MCF 10A (cell line): Measurements from ENCODE around the gene AHSA1. TPM values are rescaled to one million over a fixed set of nuclear protein-coding genes. Genes with fewer than 3 reads are reported as not detected.
"Not testable (repeated sequence)": the region's sequence is repeated elsewhere in the genome, so short reads cannot be mapped to it uniquely, and the experiment has no call there.

Source experiments
- Bru-seq: library from RNA; stranded (reverse); fragments of 400-500 nt; gene quantifications from one replicate; lab custom pipeline; 2021; lab: Mats Ljungman, UMichigan
- BruChase-seq, 2 experiments: library from RNA; stranded (reverse); fragments of 400-500 nt; gene quantifications; one replicate each; lab custom pipeline; 2021; lab: Mats Ljungman, UMichigan
- BruUV-seq: library from RNA; stranded (reverse); fragments of 400-500 nt; replicated peaks from 2 replicates; lab custom pipeline; 2021; lab: Mats Ljungman, UMichigan
- CTCF ChIA-PET: fragments of 300-600 bp; sonication (Branson Sonifier 250); formaldehyde crosslinking; extraction: SDS; loops from one replicate; lab custom pipeline; 2021; ENCODE audit warnings: antibody characterized with exemption, inconsistent platforms; lab: Yijun Ruan, JAX
- POLR2A ChIA-PET: fragments of 300-600, 350-650 bp; sonication (Branson Sonifier 250); formaldehyde crosslinking; extraction: SDS; loops from one replicate; lab custom pipeline; 2020; ENCODE audit warnings: antibody characterized with exemption, inconsistent platforms; lab: Yijun Ruan, JAX
- DNase-seq: peaks from one replicate; pipeline ENCODE4 v3.0.0-alpha.2; 2018; ENCODE audit not compliant: unreplicated experiment
- H3K27ac Mint-ChIP-seq: one replicate; pipeline ENCODE4 v1.8.0; 2022; ENCODE audit warnings: mild to moderate bottlenecking, low read depth, mixed read lengths; ENCODE audit not compliant: unreplicated experiment
- H3K27me3 Mint-ChIP-seq: one replicate; pipeline ENCODE4 v1.8.0; 2022; ENCODE audit warnings: mixed read lengths; ENCODE audit not compliant: insufficient read depth, unreplicated experiment
- H3K36me3 Mint-ChIP-seq: one replicate; pipeline ENCODE4 v1.8.0; 2022; ENCODE audit warnings: mild to moderate bottlenecking, moderate library complexity, mixed read lengths; ENCODE audit not compliant: insufficient read depth, unreplicated experiment
- H3K4me1 Mint-ChIP-seq: one replicate; pipeline ENCODE4 v1.8.0; 2022; ENCODE audit warnings: mixed read lengths; ENCODE audit not compliant: insufficient read depth, unreplicated experiment
- H3K4me3 Mint-ChIP-seq: one replicate; pipeline ENCODE4 v1.8.0; 2022; ENCODE audit warnings: mild to moderate bottlenecking, moderate library complexity, mixed read lengths; ENCODE audit not compliant: unreplicated experiment
- H3K9me3 Mint-ChIP-seq: one replicate; pipeline ENCODE4 v1.8.0; 2022; ENCODE audit warnings: mixed read lengths; ENCODE audit not compliant: unreplicated experiment
- CTCF ChIP-seq: fragments of 200-600 bp; IDR thresholded peaks from one replicate; pipeline ENCODE4 v1.8.0; 2022; ENCODE audit warnings: antibody characterized with exemption, mild to moderate bottlenecking; ENCODE audit not compliant: unreplicated experiment
- intact Hi-C: fragments of 100-400 bp; cut with micrococcal nuclease; formaldehyde crosslinking; loops from 2 replicates; pipeline ENCODE4 v1.14.1; 2022
- long read RNA-seq: library from polyadenylated mRNA; stranded (forward); transcript quantifications from one replicate; pipeline ENCODE4 v2.0.0, GENCODE V29; 2022
- total RNA-seq: library from RNA; stranded (reverse); gene quantifications from 2 replicates; pipeline ENCODE4 v1.2.3, GENCODE V29; 2022

The AHSA1 gene
- 77.7 and 78.5 TPM in 2 replicates for total RNA-seq
- percentile 83 among the genes with signal in this experiment for Bru-seq, nascent RNA
- percentile 87 among the genes with signal in this experiment for BruChase-seq, experiment 1, labeled RNA remaining after a 6-hour chase
- BruChase-seq, experiment 2, labeled RNA remaining after a 2-hour chase = percentile 89 among the genes with signal in this experiment
- long read RNA-seq, transcript AHSA1-201 (9 exons, 1,402 nt) = major isoform, 110 of 121 reads
- long read RNA-seq, partial matches to known transcripts = 2 of 121 reads
- long read RNA-seq, other reads (novel, unspliced or antisense) = 7 of 121 reads

GRCh38 chr14:77457522-77458248, at the start of gene AHSA1, which contains the start of gene VIPAS39:
Gene AHSA1, plus strand, starts transcription at chr14:77458093. Its CDS starts 97 bp downstream, at chr14:77458190.
Gene VIPAS39, minus strand, starts transcription at chr14:77457601. Its CDS starts 3,499 bp downstream, at chr14:77454102.
- Mint-ChIP-seq H3K9me3 (no peaks in the 10 kb centered on the region), H3K27me3 (no peaks in the 10 kb centered on the region), H3K36me3 (peaks cover 52% of the 10 kb centered on the region), H3K4me3 (peak within 1 kb of the TSS; percentile 96), H3K27ac (peak within 1 kb of the TSS; percentile 95), H3K4me1 (peaks cover 14% of the 10 kb centered on the region)
- DNase-seq = peak; percentile 99
- ChIA-PET CTCF (interaction anchor here (0.6 to 6.2 kb wide), 5 partner anchors 29 to 249 kb away, joined by 3 to 74 read pairs (median 3); no protein-coding TSS in a partner anchor), POLR2A (interaction anchor here (0.6 to 3.4 kb wide), 22 partner anchors 10 to 646 kb away, joined by 3 to 29 read pairs (median 5); partner anchors contain the start of genes ALKBH1, GSTZ1, POMT2 and SAMD15)
- BruUV-seq = no TSS peak
- TF ChIP-seq CTCF = no peak
- intact Hi-C loops = loop anchor here (5.0 kb wide), 3 partner anchors 135 to 305 kb away; partner anchors contain the start of genes GSTZ1 and POMT2

GRCh38 chr14:77409131-77409533, 48.8 kb upstream of the AHSA1 start:
- H3K4me3 Mint-ChIP-seq = no peak overlapping the region
- H3K27me3 Mint-ChIP-seq = no peaks in the 10 kb centered on the region
- BruUV-seq = no TSS peak
- ChIA-PET POLR2A (no interaction called here), CTCF (interaction anchor here (0.6 to 1.0 kb wide), 3 partner anchors 37 to 110 kb away, joined by 3 to 4 read pairs (median 3); no protein-coding TSS in a partner anchor)
- H3K27ac Mint-ChIP-seq = no peak overlapping the region
- intact Hi-C loops = no loop called here
- no peaks in the 10 kb centered on the region for H3K36me3 Mint-ChIP-seq
- TF ChIP-seq CTCF = no peak
- no peaks in the 10 kb centered on the region for H3K9me3 Mint-ChIP-seq
- no peaks in the 10 kb centered on the region for H3K4me1 Mint-ChIP-seq
- DNase-seq = peak; percentile 30

GRCh38 chr14:77415403-77416030, 42.4 kb upstream of the AHSA1 start:
- POLR2A ChIA-PET = interaction anchor here (0.6 kb wide), 1 partner anchor 18 kb away, joined by 3 read pairs; no protein-coding TSS in a partner anchor
- H3K4me3 Mint-ChIP-seq, intact Hi-C loops, BruUV-seq, H3K27ac Mint-ChIP-seq, DNase-seq, H3K27me3 Mint-ChIP-seq, H3K9me3 Mint-ChIP-seq, H3K4me1 Mint-ChIP-seq, H3K36me3 Mint-ChIP-seq: not testable (repeated sequence)
- CTCF ChIA-PET = interaction anchor here (0.6 kb wide), 1 partner anchor 701 kb away, joined by 3 read pairs; no protein-coding TSS in a partner anchor

- H3K4me1 Mint-ChIP-seq, POLR2A ChIA-PET, H3K9me3 Mint-ChIP-seq, intact Hi-C loops, H3K27ac Mint-ChIP-seq, H3K4me3 Mint-ChIP-seq, BruUV-seq, H3K36me3 Mint-ChIP-seq, H3K27me3 Mint-ChIP-seq, DNase-seq: not testable (repeated sequence)
- CTCF ChIA-PET = interaction anchor here (0.6 kb wide), 1 partner anchor 130 kb away, joined by 3 read pairs; no protein-coding TSS in a partner anchor
Observed at GRCh38 chr14:77416098-77416497, 41.8 kb upstream of the AHSA1 start.
